Measurements from ENCODE around the gene FOXS1. TPM values are rescaled to one million over a fixed set of nuclear protein-coding genes. Genes with fewer than 3 reads are reported as not detected.
A peak's percentile ranks its signal among the peaks of the same experiment; 100 is the strongest.

FOXS1 gene
- total RNA-seq, 6 experiments from 2014 or later = 0.15 to 0.31 TPM; not detected in 4

GRCh38 chr20:31879143-31879987 lies 34.0 kb upstream of the FOXS1 start:
- peaks cover 0 to 4% (median 0%) of the 10 kb centered on the region in 4 donors for H3K9me3 ChIP-seq
- H3K27ac ChIP-seq = peak overlapping the region in 2 of 3 donors; percentile 10 to 12
- no peaks in the 10 kb centered on the region for H3K4me1 ChIP-seq
- intact Hi-C loops (cut with DNase I) = no loop called here
- H3K27me3 ChIP-seq = no peaks in the 10 kb centered on the region
- WGBS (ENCODE audit: insufficient coverage, low coverage, low lambda C conversion rate, missing lambda C conversion rate) = 6% methylated on average over 45 of the region's 45 CpGs
- DNase-seq = peak; percentile 96 to 97 (median 97)
- H3K4me3 ChIP-seq = peak overlapping the region; percentile 20 to 65 (median 56)
- no peaks in the 10 kb centered on the region for H3K36me3 ChIP-seq
- ATAC-seq = peak; percentile 97 to 99 (median 98)
- TF ChIP-seq CTCF (IDR thresholded peaks at IDR 0.05) (no peak), POLR2A (IDR thresholded peaks at IDR 0.05) (peak; percentile 44)

- no peak for TF ChIP-seq POLR2A (IDR thresholded peaks at IDR 0.05)
- no peak for TF ChIP-seq CTCF (IDR thresholded peaks at IDR 0.05)
- Histone ChIP-seq H3K4me1 (no peaks in the 10 kb centered on the region), H3K36me3 (no peaks in the 10 kb centered on the region), H3K27me3 (no peaks in the 10 kb centered on the region), H3K9me3 (no peaks in the 10 kb centered on the region), H3K27ac (no peak overlapping the region), H3K4me3 (no peak overlapping the region)
- ATAC-seq = no peak
- DNase-seq = no peak
- intact Hi-C loops (cut with DNase I) = no loop called here
These were observed 32.3 kb upstream of the FOXS1 start for GRCh38 chr20:31877684-31878083.

- intact Hi-C loops (cut with DNase I) = no loop called here
- Histone ChIP-seq H3K27ac (no peak overlapping the region), H3K36me3 (no peaks in the 10 kb centered on the region), H3K9me3 (no peaks in the 10 kb centered on the region), H3K4me3 (no peak overlapping the region), H3K27me3 (no peaks in the 10 kb centered on the region), H3K4me1 (no peaks in the 10 kb centered on the region)
- DNase-seq (no peak), ATAC-seq (no peak)
- 45% methylated on average over 2 of the region's 2 CpGs for WGBS (ENCODE audit: insufficient coverage, low coverage, low lambda C conversion rate, missing lambda C conversion rate)
- TF ChIP-seq POLR2A (IDR thresholded peaks at IDR 0.05) = no peak
- no peak for TF ChIP-seq CTCF (IDR thresholded peaks at IDR 0.05)
These were observed 30.3 kb upstream of the FOXS1 start for GRCh38 chr20:31875671-31876070.

- intact Hi-C loops (cut with DNase I) = no loop called here
- peaks cover 0 to 8% (median 2%) of the 10 kb centered on the region in 4 donors for H3K4me1 ChIP-seq
- no peak overlapping the region for H3K4me3 ChIP-seq
- ATAC-seq = no peak
- TF ChIP-seq POLR2A (IDR thresholded peaks at IDR 0.05) (no peak), CTCF (IDR thresholded peaks at IDR 0.05) (no peak)
- no peak for DNase-seq
- no peaks in the 10 kb centered on the region for H3K9me3 ChIP-seq
- H3K27ac ChIP-seq = no peak overlapping the region
- WGBS (ENCODE audit: insufficient coverage, low coverage, low lambda C conversion rate, missing lambda C conversion rate) = 89% methylated on average over 5 of the region's 6 CpGs
- H3K27me3 ChIP-seq = no peaks in the 10 kb centered on the region
- no peaks in the 10 kb centered on the region for H3K36me3 ChIP-seq
These were observed 27.0 kb upstream of the FOXS1 start for GRCh38 chr20:31872406-31872805.

Data from right lobe of liver (tissue), 6 donors.